Stimulated activated CD8-positive, alpha-beta memory T cell treated with anti-CD3 and anti-CD28 coated beads, Interleukin-7, amount 100 ng/mL, for 4 hours (primary cell): ENCODE data around the gene ATG2B.
"Not testable (repeated sequence)": the region's sequence is repeated elsewhere in the genome, so short reads cannot be mapped to it uniquely, and the experiment has no call there.

Experiments
- DNase-seq, 2 donors: peaks; one replicate each; pipeline ENCODE4 v3.0.0-alpha.2; 2020; ENCODE audit warnings: low read depth in 2 of 2

Gene ATG2B

DNA sequence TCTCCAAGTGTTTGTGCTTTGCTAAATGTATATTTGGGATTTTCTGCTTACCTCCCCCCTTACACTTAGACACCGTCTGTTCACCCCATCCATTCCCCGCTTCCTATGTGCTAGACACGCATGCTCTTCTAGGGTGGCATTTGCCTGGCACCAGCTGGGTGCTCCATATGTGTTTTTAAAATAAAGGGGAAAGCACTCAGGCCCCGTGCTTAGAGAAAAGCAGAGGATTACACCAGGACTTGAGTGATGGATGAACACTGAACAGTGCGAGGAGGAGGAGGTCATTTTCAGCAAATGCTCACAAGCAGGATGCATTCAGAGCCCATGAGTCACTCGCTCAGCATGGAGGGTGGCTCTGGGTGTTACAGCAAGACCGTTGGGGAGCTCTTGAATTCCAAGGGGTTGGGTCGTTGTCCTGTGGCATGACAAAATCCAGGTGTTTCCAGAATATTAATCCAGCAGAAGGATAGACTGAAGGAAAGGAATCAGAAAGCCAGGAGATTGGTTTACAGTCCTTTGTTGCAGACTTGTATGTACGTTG lies 110.1 kb downstream of the ATG2B start:
- DNase-seq, result no peak

DNA sequence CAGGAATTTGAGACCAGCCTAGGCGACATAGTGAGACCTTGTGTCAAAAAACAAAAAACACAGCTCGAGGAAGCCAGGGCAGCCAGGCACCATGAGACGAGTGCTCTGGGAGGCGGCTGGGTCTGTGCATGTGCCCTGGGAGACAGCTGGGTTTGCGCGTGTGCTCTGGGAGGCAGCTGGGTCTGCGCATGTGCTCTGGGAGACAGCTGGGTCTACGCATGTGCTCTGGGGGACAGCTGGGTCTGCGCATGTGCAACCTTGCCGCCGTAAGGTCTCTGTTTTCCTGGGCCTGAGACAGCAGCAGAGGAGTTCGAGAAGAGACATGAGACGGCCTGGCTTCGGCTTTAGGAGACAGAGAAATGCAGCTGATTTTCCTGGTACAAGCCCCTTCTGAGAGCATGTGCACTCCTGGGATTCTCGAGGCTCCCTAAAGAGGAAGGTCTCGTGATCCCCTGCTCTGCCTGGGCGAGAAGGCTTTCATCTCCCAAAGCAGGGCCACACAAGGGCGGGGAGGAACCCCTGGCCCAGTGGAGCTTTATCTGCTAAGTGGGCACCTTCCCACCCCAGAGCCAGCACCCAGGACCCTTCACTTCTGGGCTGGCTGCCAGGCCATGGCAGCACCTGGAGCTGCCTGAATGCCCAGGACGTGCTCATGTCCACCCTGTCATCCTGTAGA lies 110.7 kb downstream of the ATG2B start:
- no peak for DNase-seq

DNA sequence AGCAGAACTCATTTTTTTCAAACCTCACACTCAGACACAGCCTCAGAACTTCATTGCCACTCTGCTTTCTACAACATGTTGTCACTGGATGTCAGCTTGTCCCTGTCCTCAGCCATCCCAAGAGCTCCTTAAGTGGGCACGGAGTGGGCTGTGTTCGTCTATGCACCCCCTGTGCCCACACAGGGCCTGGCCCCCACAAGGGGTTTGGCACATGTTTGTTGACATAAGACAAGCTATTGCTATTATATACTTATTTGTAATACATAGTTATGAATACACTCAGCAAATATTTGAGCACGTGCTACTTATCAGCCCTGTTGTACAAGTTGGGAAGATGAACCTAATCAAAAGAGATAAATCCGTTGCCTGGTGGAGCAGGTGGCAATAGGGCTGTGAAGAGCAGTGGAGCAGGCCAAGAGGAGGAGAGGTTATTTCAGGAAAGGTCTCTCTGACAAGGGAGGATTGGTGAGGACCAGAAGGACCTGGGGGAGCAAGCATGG lies 111.4 kb downstream of the ATG2B start:
- DNase-seq, result no peak

DNA sequence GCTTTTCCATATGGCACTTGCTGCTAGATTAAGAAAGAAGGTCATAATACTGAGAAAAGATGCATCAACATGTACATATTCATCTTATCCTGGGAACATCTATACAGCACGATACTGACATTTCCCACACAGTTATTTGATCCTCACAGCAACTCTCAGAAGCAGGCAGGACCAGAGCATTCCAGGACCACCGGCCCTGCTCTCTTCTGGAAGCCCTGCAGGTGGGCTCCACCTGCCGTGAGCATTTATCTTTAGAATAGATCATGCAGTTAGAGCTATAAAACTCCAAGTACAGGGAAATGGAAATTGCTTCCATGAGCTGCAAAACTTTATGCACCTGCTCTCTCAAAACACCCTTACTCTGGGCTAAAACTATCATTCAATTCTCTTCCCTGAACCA lies 112.7 kb downstream of the ATG2B start:
- no peak for DNase-seq

DNA sequence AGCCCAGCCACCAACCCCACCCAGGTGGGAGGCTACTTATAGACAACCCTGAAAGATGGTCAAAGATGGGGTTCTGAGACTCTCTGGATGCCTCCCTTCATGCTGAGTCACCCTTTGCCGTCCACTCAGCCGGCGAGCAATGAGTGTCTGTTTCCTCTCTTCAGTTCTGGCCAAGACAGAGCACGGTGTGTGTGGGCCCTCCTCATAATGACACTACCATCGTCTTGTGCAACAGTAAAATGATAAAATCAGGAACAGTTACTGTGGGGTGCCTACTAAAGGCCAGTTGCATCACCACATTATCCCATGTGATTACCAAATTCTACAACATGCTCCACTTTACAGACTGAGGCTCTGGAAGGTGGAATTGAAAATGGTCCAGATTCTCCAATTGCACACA lies 114.1 kb downstream of the ATG2B start:
- no peak for DNase-seq

DNA sequence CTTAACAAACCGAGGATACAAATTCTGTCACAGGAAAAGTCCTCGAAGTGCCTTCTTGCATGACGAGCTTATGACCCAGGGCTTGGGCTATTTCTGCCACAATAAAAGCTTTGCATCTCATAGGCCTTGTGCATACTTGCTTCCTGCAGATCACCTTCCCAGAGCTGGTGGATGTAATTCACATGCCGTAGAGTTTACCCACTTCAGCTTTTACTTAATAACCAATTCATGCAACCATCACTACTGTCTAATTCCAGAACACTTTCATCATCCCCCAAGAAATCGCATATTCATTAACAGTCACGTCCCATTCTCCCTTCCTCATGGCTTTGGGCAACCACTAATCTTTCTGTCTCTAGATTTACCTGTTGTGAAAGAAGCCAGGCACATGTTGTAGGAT lies 116.1 kb downstream of the ATG2B start:
- no peak for DNase-seq

DNA sequence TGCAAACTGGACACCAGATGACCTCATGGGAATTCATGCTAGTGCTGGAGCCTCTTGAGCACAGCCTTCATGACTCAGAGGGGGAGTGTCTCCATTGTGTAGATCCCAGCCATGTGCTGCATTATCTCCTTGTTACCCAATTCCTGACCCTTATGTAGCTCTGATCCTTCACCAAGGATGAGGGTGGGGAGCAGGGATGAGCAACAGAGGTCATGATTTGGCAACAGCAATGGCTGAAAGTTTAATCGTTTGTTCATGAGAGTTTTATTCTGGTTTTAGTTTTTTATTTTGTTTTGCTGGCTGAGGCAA lies 116.6 kb downstream of the ATG2B start:
- DNase-seq, result no peak

DNA sequence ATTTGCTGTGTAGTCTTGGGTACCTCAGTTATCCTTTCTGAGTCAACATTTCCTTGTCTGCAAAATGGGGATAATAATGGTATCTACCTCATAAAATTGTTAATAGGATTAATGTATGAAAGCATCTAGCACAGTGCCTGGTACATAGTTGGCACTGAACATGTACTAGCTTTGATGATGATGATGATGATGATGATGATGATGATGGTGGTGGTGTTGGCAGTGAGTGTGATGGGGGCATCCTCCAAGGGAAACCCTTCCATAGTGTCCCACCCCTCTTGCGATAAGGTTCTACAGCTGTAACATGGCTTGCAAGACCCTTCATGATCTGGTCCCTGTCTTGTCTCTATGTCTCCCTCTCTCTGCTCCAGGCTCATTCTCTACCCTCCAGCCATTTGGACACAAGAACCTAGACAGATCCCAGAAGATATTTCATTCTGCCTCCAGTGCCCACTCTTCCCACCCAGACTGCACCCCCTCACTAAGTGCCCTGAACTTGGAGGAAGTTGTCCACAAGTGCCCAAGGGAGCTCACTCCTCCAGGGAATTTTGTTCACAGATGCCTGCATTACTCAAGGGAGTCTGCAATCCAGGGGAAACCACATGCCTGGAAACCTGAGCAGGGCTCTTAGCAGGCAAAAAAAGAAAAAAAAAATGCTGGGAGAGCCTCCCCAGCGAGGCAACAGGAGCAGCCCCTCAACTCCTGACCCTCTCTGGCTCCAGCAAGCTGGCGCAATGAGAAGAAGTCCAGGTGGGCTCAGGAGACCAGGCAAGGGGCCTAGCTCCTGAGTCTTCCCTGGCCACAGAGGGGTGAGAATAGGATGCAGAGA lies 117.2 kb downstream of the ATG2B start:
- DNase-seq, result no peak

DNA sequence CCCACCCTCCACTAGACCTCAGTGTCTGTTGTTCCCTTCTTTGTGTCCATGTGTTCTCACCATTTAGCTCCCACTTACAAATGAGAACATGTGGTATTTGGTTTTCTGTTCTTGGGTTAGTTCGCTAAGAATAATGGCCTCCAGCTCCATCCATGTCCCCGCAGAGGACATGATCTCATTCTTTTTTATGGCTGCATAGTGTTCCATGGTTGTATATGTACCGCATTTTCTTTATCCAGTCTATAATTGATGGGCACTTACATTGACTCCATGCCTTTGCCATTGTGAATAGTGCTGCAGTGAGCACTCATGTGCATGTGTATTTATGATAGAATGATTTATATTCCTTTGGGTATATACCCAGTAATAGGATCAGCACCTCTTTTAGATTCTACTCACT lies 118.1 kb downstream of the ATG2B start:
- not testable (repeated sequence) for DNase-seq

DNA sequence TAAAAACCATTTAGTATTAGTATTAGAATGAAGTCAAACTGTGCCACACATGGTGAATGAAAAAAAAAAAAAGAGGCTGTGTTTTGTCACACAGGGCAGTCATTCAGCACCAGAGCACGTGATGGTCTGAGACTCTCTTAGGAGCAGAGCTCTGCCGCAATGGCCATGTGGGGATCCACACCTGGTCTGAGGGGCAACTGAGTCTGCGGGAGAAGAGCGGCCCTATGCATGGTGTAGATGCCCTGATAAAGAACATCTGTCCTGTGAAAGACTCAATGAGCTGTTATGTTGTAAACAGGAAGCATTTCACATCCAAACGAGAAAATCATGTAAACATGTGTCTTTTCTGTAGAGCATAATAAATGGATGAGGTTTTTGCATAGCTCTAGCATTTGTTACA lies 119.4 kb downstream of the ATG2B start:
- DNase-seq, result no peak

DNA sequence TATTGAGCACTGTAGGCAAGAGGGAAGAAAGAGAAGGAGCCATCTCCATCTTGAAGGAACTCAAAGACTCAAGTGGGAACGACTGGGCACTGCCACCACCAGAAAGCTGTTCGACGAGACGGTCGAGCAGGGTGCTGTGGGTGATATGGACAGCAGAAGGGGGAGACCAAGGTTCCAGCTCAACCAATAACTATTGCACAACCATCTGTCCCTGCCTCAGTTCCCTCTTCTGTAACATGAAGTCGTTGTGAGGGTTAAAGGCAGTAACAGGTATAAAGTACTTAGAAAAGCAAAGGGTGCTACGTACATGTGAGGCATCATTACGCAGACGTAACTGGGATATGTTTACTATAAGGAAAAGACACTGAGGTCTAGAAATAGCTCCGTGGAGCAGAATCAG lies 121.0 kb downstream of the ATG2B start:
- DNase-seq, result no peak

DNA sequence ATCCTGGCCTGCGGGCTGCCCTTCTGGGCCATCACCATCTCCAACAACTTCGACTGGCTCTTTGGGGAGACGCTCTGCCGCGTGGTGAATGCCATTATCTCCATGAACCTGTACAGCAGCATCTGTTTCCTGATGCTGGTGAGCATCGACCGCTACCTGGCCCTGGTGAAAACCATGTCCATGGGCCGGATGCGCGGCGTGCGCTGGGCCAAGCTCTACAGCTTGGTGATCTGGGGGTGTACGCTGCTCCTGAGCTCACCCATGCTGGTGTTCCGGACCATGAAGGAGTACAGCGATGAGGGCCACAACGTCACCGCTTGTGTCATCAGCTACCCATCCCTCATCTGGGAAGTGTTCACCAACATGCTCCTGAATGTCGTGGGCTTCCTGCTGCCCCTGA lies 122.5 kb downstream of the ATG2B start:
- DNase-seq, result no peak

DNA sequence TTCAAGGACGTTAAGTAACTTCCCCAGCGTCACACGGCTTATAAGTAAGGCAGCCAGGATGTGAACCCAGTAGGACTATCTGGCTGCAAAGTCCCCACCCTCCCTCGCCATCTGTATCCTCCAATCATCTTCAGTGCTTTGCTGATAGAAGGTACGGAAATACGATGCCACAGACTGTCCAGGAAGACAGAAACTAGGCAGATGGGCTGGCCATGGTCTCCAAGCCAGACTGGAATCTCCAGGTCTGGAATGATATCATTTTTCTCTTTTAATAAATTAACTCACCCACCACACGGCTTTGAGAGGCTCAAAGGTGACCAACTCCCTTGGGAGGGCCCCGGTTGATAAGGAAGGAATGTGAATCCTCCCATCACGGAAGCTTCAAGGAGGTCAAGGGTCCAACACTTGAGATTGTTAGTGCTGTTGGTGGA lies 123.4 kb downstream of the ATG2B start:
- no peak for DNase-seq

DNA sequence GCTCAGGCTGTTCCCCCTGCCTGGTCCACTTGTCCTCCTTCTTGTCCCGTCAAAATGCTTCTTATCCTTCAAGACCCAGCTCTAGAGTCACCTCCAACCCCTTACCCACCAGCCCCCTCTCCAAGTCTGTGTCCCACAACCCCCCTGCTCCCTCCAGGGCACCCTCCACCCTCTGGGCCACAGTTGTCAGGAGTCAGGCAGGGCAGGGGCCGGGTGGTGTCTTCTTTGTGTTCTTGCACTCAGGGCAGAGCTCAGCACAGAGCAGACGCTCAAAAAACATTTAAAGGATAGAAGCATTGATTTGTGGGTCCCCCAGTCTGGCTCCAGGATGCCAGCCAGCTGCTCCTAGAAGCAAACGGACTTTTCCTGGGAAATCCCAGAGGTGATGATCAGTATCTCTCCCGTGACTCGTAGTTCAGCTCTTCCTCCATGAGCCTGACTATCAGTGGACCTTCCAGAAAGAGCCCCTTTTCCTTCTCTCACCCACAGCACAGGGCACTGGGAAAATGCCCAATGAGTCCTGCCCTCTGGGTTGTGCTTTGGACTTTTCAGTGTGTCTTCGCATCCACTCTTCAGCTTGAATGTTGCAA lies 124.4 kb downstream of the ATG2B start:
- no peak for DNase-seq

DNA sequence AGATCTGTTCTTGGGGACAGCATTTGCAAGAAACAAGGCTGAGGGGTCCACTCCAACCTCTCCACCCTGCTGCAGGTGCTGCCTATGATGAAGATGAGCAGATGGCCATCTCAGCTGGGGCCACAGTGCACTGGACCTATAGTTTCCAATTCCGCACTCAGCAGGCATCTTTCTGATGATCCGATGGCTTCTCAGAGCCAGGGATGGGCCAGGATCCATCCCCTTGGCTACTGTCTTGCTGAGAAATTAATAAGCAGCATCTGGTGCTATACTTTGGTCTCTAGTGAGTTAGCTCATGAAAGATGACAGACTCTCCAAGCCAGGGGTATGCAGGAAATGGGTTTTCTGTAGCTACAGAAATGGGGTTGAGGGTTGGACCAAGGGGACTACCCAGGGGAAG lies 125.5 kb downstream of the ATG2B start:
- DNase-seq, result no peak

DNA sequence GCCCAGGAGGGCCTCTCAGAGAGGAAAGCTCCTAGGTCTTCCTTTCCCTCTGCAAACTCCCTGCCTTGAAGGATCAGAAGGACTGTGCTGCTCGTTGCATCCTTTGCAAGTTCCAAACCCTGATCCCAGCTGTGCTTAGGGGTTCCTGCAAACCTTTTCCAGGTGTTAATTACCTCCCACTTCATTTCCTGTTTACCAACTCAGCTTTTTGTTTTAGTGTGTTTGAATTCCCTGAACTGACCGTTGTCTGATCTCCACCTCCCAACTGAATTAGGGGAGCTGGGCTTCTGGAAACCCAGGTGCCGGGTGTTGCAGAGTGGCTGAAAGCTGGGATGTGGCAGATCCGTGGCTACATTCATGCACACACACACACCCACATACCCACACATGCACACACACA lies 127.7 kb downstream of the ATG2B start:
- DNase-seq, result no peak

DNA sequence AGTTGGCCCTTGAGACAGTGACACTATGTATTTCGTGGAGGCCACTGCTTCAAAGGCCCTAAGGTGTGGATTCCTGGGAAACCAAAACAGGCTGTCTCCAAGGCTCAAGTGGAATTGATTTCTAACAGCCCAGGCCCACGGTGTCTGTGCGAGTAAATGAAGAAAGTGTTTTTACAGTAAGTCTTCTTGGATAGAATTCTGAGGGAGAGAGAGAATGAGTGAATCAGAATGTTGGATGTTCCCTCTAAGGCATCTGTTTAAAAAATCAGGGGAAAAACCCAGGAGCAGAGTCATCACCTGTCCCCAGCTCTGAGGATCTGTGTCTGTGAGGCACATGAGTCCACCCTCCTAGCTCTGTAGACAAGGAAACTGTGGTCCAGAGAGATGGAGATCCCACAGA lies 129.5 kb downstream of the ATG2B start:
- DNase-seq, result no peak

DNA sequence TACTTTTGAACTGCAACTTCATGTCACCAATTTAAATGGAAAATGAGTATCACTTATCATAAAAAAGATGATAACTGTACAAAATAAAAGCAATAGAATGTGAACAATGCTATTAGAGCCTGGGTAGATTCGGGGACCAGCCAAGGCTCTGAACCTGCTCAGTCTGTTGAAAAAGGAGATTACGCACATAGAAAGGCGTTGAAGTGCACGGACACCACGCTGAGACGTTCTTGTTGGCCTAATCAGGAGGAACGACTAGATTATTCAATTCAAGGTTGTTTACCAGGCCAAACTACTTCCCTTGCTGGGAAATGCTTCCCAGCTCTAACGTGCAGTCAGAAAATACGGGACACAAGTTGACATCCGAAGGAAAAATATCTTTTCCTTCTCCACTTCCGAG lies 130.6 kb downstream of the ATG2B start:
- no peak for DNase-seq

DNA sequence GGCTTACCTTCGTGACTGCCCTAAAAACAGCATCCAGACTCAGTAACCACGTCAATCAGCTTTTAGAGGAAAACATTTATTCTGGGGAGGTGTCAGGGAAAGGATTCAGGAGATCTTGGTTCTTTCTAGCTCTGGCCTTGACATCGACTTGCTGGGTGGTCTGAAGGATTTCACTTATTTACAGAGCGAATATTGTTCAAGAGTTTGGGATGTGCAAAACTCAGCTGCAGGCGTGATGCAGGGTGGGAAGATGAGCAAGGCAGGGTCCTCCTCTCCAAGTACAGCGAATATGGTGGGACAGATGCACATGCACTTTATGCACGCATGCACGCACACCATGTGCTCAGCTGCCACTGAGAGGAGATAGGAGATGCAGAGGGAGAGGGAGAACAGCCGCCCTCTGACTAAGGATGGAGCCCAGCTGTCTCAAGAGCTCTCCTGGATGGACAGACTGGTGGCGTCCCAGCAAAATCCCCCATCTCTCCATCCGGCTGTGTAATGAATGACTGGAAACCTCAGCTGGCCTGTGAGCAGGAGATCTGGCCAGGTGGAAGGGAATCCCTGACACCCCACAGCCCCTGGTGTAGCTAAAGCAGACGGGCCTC lies 131.5 kb downstream of the ATG2B start:
- no peak for DNase-seq

DNA sequence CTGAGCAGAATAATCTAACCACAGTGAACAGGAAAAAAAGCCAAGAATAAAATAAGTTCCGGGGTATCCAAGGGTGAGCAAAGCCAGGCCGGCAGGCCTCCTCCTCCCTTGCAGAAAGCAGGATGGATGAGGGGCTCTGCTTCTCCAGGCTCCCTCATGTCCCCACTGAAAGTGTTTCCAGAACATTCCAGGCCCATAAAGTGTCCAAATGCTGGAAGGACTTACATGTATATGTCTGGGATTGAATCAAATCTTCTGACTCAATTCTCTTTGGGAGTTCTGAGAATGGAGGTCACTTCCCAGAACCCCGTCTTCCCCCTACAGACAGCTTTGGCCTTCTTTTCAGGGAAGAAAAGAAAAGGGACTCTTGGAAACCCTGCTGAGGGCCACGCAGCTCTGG lies 132.1 kb downstream of the ATG2B start:
- no peak for DNase-seq

DNA sequence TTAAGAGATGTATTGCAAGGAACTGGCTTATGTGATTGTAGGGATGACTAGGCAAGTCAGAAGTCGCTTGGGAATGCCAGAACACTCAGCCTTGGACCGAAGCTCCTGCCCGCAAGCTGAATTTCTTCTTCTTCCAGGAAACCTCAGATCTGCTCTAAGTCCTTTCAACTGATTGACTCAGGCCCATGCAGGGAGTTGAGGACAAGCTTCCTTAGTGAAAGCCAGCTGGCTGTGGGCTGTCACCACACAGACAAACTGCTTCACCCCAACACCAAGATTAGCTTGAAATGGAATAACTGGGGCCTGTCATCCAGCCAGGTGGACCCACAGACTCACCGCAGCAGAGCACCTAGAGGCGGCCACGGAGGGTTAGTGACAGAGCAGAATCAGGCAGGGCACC lies 133.8 kb downstream of the ATG2B start:
- no peak for DNase-seq
